ENCODE measurements around the gene HERC2. TPM values are rescaled to one million over a fixed set of nuclear protein-coding genes. Genes with fewer than 3 reads are reported as not detected.

HERC2 gene
- total and polyA plus RNA-seq, 2 of the 8 experiments (the other 6 are each of a cell fraction or from before 2014, with no cell fraction given), result 83.0 to 88.7 TPM

DNA sequence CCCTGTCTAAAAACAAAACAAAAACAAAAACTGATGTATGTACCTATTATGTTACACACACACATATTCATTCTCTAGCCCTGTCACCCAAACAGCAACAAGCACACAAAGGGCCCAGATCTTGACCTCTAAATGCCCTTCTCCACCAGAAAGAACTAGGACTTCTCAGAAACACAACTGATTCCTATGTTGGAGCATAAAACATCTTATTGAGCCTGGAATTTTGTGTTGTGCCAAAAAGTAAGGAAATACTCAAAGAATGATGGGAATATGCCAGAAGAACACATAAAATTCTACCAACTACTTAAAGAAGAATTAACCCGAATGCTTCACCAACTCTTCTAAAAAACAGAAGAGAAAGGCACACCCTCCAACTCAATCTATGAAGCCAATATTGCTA, 156.2 kb downstream of the HERC2 start:
- H2AK5ac ChIP-seq (ENCODE audit: low read depth, low read length), result no peak overlapping the region
- no peak overlapping the region for H3K9ac ChIP-seq (replicated peaks in 1 of 4; ENCODE audit: extremely low read depth in 1 of 4, low read depth in 3 of 4, low read length in 3 of 4)
- H4K91ac ChIP-seq (replicated peaks; ENCODE audit: insufficient read length, low read length), result no peak overlapping the region
- H3K27me3 ChIP-seq (replicated peaks in 1 of 4; ENCODE audit: control insufficient read depth in 3 of 4, extremely low read depth in 1 of 4, insufficient read depth in 3 of 4, low read length in 3 of 4), result no peaks in the 10 kb centered on the region
- no peak overlapping the region for H2AFZ ChIP-seq (ENCODE audit: low read length)
- H4K8ac ChIP-seq (ENCODE audit: extremely low read depth, insufficient read depth, low read length), result no peak overlapping the region
- H3K27ac ChIP-seq (ENCODE audit: low read depth, low read length), result no peak overlapping the region
- H3K18ac ChIP-seq (ENCODE audit: extremely low read depth, low read length), result no peak overlapping the region
- peaks cover 2 to 4% of the 10 kb centered on the region in 2 experiments; a peak in 3 of 4 replicates for H3K9me3 ChIP-seq (ENCODE audit: insufficient read depth in 2 of 2, low read depth in 1 of 2, low read length in 1 of 2)
- H3K4me1 ChIP-seq (replicated peaks in 1 of 4; ENCODE audit: control insufficient read depth in 3 of 4, insufficient read depth in 4 of 4, low read length in 3 of 4), result peaks cover 0 to 3% (median 0%) of the 10 kb centered on the region in 4 experiments; a peak in 1 of 7 replicates
- H3K36me3 ChIP-seq (ENCODE audit: control insufficient read depth in 2 of 4, insufficient read depth in 4 of 4, low read length in 3 of 4), result peaks cover 10 to 67% (median 49%) of the 10 kb centered on the region in 4 experiments
- H3K79me1 ChIP-seq (ENCODE audit: low read depth, low read length), result no peaks in the 10 kb centered on the region
- no peak overlapping the region for H3K4me2 ChIP-seq (ENCODE audit: insufficient read depth in 1 of 2, low read depth in 2 of 2, low read length in 2 of 2)
- 71% methylated on average over 1 of the region's 1 CpG; no CpG with 5 or more reads in 1 of the 2 experiments for WGBS, 2 experiments (ENCODE audit: extremely low coverage in 1 of 2, insufficient coverage in 1 of 2, insufficient read length in 1 of 2, insufficient replicate concordance in 2 of 2, low coverage in 1 of 2, low lambda C conversion rate in 2 of 2, missing lambda C conversion rate in 1 of 2)
- no peak overlapping the region for H3K56ac ChIP-seq (replicated peaks; ENCODE audit: insufficient read length, low read depth, low read length)
- H2BK12ac ChIP-seq (ENCODE audit: low read depth, low read length), result no peak overlapping the region
- H3K23ac ChIP-seq (ENCODE audit: insufficient read length), result no peak overlapping the region
- no peak overlapping the region for H2BK5ac ChIP-seq (ENCODE audit: low read depth, low read length)
- DNase-seq (ENCODE audit: low read depth in 1 of 2, low spot score in 2 of 2) (no peak), FAIRE-seq (no peak)
- H2BK15ac ChIP-seq (ENCODE audit: low read length), result no peak overlapping the region
- no peak overlapping the region for H2BK20ac ChIP-seq (ENCODE audit: low read length)
- no peaks in the 10 kb centered on the region; a peak in 1 of 4 replicates for H3K79me2 ChIP-seq (ENCODE audit: control insufficient read depth in 1 of 2, insufficient read depth in 2 of 2, low read length in 2 of 2)
- no peaks in the 10 kb centered on the region for H3K23me2 ChIP-seq (ENCODE audit: low read depth, low read length)
- CTCF ChIA-PET (ENCODE audit: partially characterized antibody), result no interaction called here
- H3K4ac ChIP-seq (replicated peaks; ENCODE audit: insufficient read length, low read depth, low read length), result no peak overlapping the region
- H4K5ac ChIP-seq (ENCODE audit: insufficient read length, low read depth, low read length), result no peak overlapping the region
- H3K14ac ChIP-seq (ENCODE audit: insufficient read length), result no peak overlapping the region
- POLR2A ChIA-PET (ENCODE audit: partially characterized antibody), result no interaction called here
- H3K4me3 ChIP-seq (ENCODE audit: extremely low read depth in 1 of 4, insufficient read depth in 2 of 4, low read depth in 3 of 4, low read length in 4 of 4), result no peak overlapping the region
- peaks cover 0 to 1% of the 10 kb centered on the region in 2 experiments for H4K20me1 ChIP-seq (replicated peaks in 1 of 2; ENCODE audit: control insufficient read depth in 1 of 2, insufficient read depth in 2 of 2, low read length in 2 of 2)
- no peak overlapping the region for H2BK120ac ChIP-seq (replicated peaks; ENCODE audit: low read depth, low read length)
- TF ChIP-seq, protein P1, sequence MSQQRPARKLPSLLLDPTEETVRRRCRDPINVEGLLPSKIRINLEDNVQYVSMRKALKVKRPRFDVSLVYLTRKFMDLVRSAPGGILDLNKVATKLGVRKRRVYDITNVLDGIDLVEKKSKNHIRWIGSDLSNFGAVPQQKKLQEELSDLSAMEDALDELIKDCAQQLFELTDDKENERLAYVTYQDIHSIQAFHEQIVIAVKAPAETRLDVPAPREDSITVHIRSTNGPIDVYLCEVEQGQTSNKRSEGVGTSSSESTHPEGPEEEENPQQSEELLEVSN (IDR thresholded peaks at IDR 0.05), result no peak
- TF ChIP-seq CHD1 (IDR thresholded peaks at IDR 0.05; ENCODE audit: low read depth, low read length) (no peak), GTF2F1 (IDR thresholded peaks at IDR 0.05; ENCODE audit: borderline replicate concordance, low read depth, low read length) (no peak), RXRA (IDR thresholded peaks at IDR 0.05; ENCODE audit: insufficient read depth, low read depth, low read length) (no peak), SP1 (IDR thresholded peaks at IDR 0.05; ENCODE audit: low read depth, low read length) (no peak), BCL11A (IDR thresholded peaks at IDR 0.05; ENCODE audit: low read depth in 2 of 2, low read length in 2 of 2) (no peak), RBBP5 (IDR thresholded peaks at IDR 0.05; ENCODE audit: borderline replicate concordance, low read depth, low read length) (no peak), GABPA (IDR thresholded peaks at IDR 0.05; ENCODE audit: borderline replicate concordance, insufficient read depth, low read length) (no peak), POLR2AphosphoS5 (IDR thresholded peaks at IDR 0.05; ENCODE audit: low read depth, low read length) (no peak), SP4 (IDR thresholded peaks at IDR 0.05; ENCODE audit: low read length) (no peak), FOSL1 (IDR thresholded peaks at IDR 0.05; ENCODE audit: insufficient read depth, low read depth, low read length) (no peak), KDM4A (IDR thresholded peaks at IDR 0.05; ENCODE audit: low read depth, low read length, severe bottlenecking) (no peak), SUZ12 (IDR thresholded peaks at IDR 0.05; ENCODE audit: low read length) (no peak), HDAC6 (IDR thresholded peaks at IDR 0.05; ENCODE audit: low read depth, low read length) (no peak), JUND (IDR thresholded peaks at IDR 0.05; ENCODE audit: low read length) (no peak)
